MM.1S (cell line): ENCODE data around the gene ULK1.

Experiments used
- DNase-seq: peaks from one replicate; pipeline ENCODE4 v3.0.0-alpha.2; 2015
- H2AFZ ChIP-seq: fragments of 300-600 bp; sonication (generic); 2 replicates; pipeline ENCODE4 v1.6.0; 2016; ENCODE audit warnings: antibody characterized with exemption, low read length
- H3F3A ChIP-seq: fragments of 300-600 bp; sonication (generic); 2 replicates; pipeline ENCODE4 v1.6.1; 2016; ENCODE audit warnings: mild to moderate bottlenecking, antibody characterized with exemption, low read length, moderate library complexity, mixed read lengths; ENCODE audit not compliant: insufficient read depth
- H3K27ac ChIP-seq: fragments of 300-600 bp; sonication (generic); 2 replicates; pipeline ENCODE4 v1.5.1; 2016; ENCODE audit warnings: mild to moderate bottlenecking, low read length
- H3K27me3 ChIP-seq: fragments of 300-600 bp; sonication (generic); replicated peaks from 2 replicates; pipeline ENCODE4 v1.6.0; 2016; ENCODE audit warnings: low read length; ENCODE audit not compliant: insufficient read depth
- H3K36me3 ChIP-seq: fragments of 300-600 bp; sonication (generic); replicated peaks from 2 replicates; pipeline ENCODE4 v1.6.1; 2016; ENCODE audit warnings: mild to moderate bottlenecking, low read length, mixed read lengths; ENCODE audit not compliant: insufficient read depth
- H3K4me1 ChIP-seq: fragments of 300-600 bp; sonication (generic); 2 replicates; pipeline ENCODE4 v1.6.1; 2016; ENCODE audit warnings: low read length, mixed read lengths
- H3K4me2 ChIP-seq: fragments of 300-600 bp; sonication (generic); 2 replicates; pipeline ENCODE4 v1.6.0; 2016; ENCODE audit warnings: low read depth, low read length
- H3K4me3 ChIP-seq: fragments of 300-600 bp; sonication (generic); 2 replicates; pipeline ENCODE4 v1.5.1; 2016; ENCODE audit warnings: low read length, mixed read lengths
- H3K79me2 ChIP-seq: fragments of 300-600 bp; sonication (generic); 2 replicates; pipeline ENCODE4 v1.6.1; 2016; ENCODE audit warnings: mixed run types, low read length, mixed read lengths
- H3K9ac ChIP-seq: fragments of 300-600 bp; sonication (generic); 2 replicates; pipeline ENCODE4 v1.6.1; 2016; ENCODE audit warnings: low read length, mixed read lengths
- H3K9me2 ChIP-seq: fragments of 300-600 bp; sonication (generic); replicated peaks from 2 replicates; pipeline ENCODE4 v1.6.1; 2016; ENCODE audit warnings: mild to moderate bottlenecking, low read length, mixed read lengths; ENCODE audit not compliant: insufficient read depth
- H3K9me3 ChIP-seq: fragments of 300-600 bp; sonication (generic); replicated peaks from 2 replicates; pipeline ENCODE4 v1.6.1; 2016; ENCODE audit warnings: mild to moderate bottlenecking, low read length, mixed read lengths; ENCODE audit not compliant: insufficient read depth
- H4K20me1 ChIP-seq: fragments of 300-600 bp; sonication (generic); 2 replicates; pipeline ENCODE4 v1.6.1; 2016; ENCODE audit warnings: mild to moderate bottlenecking, low read length, moderate library complexity, mixed read lengths; ENCODE audit not compliant: insufficient read depth
- EZH2 ChIP-seq: fragments of 300-600 bp; sonication (generic); optimal IDR thresholded peaks from 2 replicates; pipeline ENCODE3; 2017; ENCODE audit warnings: low read depth, mild to moderate bottlenecking, antibody characterized with exemption, low read length, mixed read lengths
- EZH2phosphoT487 ChIP-seq: fragments of 300-600 bp; sonication (generic); IDR thresholded peaks from 2 replicates; pipeline ENCODE4 v1.6.1; 2018; ENCODE audit warnings: antibody characterized with exemption, low read length
- TF ChIP-seq, protein P1 (sequence below): fragments of 300-600 bp; sonication (generic); IDR thresholded peaks from 2 replicates; pipeline ENCODE4 v1.5.1; 2016; ENCODE audit warnings: antibody characterized with exemption, low read length, mixed read lengths

Gene ULK1

GRCh38 chr12:131910302-131911027 is 16.0 kb downstream of the ULK1 start:
- Histone ChIP-seq H3K4me3 (no peak overlapping the region), H3K9me2 (no peaks in the 10 kb centered on the region), H3K27ac (no peak overlapping the region), H3K79me2 (no peaks in the 10 kb centered on the region), H2AFZ (no peak overlapping the region), H3K9me3 (no peaks in the 10 kb centered on the region), H3K36me3 (no peaks in the 10 kb centered on the region), H3K4me1 (no peaks in the 10 kb centered on the region), H3F3A (no peaks in the 10 kb centered on the region), H3K27me3 (no peaks in the 10 kb centered on the region), H3K9ac (no peak overlapping the region), H4K20me1 (no peaks in the 10 kb centered on the region), H3K4me2 (no peak overlapping the region)
- no peak for DNase-seq
- TF ChIP-seq, protein P1, sequence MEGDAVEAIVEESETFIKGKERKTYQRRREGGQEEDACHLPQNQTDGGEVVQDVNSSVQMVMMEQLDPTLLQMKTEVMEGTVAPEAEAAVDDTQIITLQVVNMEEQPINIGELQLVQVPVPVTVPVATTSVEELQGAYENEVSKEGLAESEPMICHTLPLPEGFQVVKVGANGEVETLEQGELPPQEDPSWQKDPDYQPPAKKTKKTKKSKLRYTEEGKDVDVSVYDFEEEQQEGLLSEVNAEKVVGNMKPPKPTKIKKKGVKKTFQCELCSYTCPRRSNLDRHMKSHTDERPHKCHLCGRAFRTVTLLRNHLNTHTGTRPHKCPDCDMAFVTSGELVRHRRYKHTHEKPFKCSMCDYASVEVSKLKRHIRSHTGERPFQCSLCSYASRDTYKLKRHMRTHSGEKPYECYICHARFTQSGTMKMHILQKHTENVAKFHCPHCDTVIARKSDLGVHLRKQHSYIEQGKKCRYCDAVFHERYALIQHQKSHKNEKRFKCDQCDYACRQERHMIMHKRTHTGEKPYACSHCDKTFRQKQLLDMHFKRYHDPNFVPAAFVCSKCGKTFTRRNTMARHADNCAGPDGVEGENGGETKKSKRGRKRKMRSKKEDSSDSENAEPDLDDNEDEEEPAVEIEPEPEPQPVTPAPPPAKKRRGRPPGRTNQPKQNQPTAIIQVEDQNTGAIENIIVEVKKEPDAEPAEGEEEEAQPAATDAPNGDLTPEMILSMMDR = no peak
- TF ChIP-seq EZH2 (no peak), EZH2phosphoT487 (no peak)

DNA sequence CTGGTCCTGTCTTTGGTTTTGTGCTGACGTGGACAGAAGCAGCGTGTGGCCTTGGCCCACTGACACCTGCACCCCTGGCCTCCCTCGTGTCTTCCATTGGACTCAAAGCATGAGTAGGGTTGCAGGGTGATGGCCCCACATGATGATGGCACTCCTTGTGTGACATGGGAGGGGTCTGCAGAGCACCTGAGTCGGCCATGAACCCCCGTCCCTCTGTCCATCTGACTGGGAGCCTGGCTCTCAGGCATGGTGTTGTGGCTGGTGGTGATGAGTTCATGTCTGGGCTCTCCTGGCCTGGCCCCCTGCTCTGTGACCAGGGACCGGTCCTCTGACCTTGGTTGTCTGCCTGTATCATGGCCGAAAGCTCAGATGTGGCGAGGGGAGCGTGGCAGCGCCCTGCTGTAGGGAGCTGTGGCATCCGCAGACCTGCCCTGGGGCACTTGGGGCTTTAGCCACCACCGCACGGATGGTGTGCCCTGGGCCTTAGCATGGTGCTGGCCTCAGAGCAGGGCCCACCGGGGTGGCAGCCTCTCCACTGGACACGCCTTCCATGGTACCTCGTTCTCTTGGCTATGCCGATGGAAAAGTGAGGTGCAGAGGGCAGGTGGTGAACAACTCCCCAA is 16.7 kb downstream of the ULK1 start:
- Histone ChIP-seq H3K27ac (no peak overlapping the region), H3K9ac (no peak overlapping the region), H3K4me3 (no peak overlapping the region), H4K20me1 (no peaks in the 10 kb centered on the region), H3K4me1 (no peaks in the 10 kb centered on the region), H3K9me2 (no peaks in the 10 kb centered on the region), H2AFZ (no peak overlapping the region), H3K36me3 (no peaks in the 10 kb centered on the region), H3K79me2 (no peaks in the 10 kb centered on the region), H3K4me2 (no peak overlapping the region), H3K9me3 (no peaks in the 10 kb centered on the region), H3F3A (no peaks in the 10 kb centered on the region), H3K27me3 (no peaks in the 10 kb centered on the region)
- TF ChIP-seq, protein P1 = no peak
- TF ChIP-seq EZH2phosphoT487 (no peak), EZH2 (no peak)
- no peak for DNase-seq

DNA sequence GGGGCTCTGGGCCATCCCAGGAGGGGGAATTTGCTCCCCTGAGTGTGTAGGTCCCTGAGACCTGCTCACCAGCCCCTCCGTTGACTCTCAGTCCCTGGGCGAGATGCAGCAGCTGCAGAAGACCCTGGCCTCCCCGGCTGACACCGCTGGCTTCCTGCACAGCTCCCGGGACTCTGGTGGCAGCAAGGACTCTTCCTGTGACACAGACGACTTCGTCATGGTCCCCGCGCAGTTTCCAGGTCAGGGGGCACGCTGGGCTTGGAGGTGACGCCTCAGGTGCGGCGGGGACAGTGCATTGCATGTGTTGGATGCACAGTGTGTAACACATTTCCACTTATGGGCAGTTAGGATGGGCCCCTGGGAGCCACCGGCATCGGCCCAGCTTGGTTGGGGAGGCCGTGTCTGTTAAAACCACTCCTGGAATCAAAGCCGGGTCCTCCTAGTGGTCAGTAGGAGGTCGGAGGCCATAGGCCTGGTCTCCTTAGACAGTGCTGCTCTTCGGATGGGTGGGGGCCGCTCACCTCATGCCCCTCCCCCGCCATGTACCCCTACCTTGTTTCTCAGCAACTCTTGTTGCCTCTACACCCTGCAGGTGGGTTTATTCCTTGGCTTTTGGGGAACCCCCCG is 17.5 kb downstream of the ULK1 start:
- no peak overlapping the region for H3K27ac ChIP-seq
- no peak overlapping the region for H3K4me3 ChIP-seq
- H3K4me1 ChIP-seq = no peaks in the 10 kb centered on the region
- no peaks in the 10 kb centered on the region for H4K20me1 ChIP-seq
- no peak for TF ChIP-seq EZH2phosphoT487
- TF ChIP-seq EZH2 = no peak
- TF ChIP-seq, protein P1 = no peak
- H3K36me3 ChIP-seq = no peaks in the 10 kb centered on the region
- H3K9ac ChIP-seq = no peak overlapping the region
- H3K4me2 ChIP-seq = no peak overlapping the region
- no peaks in the 10 kb centered on the region for H3K9me3 ChIP-seq
- H3K9me2 ChIP-seq = no peaks in the 10 kb centered on the region
- H2AFZ ChIP-seq = no peak overlapping the region
- H3K27me3 ChIP-seq = no peaks in the 10 kb centered on the region
- H3F3A ChIP-seq = no peaks in the 10 kb centered on the region
- no peaks in the 10 kb centered on the region for H3K79me2 ChIP-seq
- DNase-seq = no peak
